HG02840 (cell line): ENCODE results near the gene PID1.
"Not testable (repeated sequence)": the region's sequence is repeated elsewhere in the genome, so short reads cannot be mapped to it uniquely, and the experiment has no call there.

Source experiments
- ATAC-seq: cut with Tn5 transposase; IDR thresholded peaks from one replicate; pipeline ENCODE4 v1.9.1; 2021; ENCODE audit warnings: mild to moderate bottlenecking, moderate library complexity, moderate number of reproducible peaks; ENCODE audit not compliant: unreplicated experiment, low FRiP score

Gene PID1

GRCh38 chr2:229221641-229222040 is 49.4 kb downstream of the PID1 start:
- ATAC-seq, result no peak

- ATAC-seq, result no peak
These were observed 50.8 kb downstream of the PID1 start for GRCh38 chr2:229220254-229220653.

- no peak for ATAC-seq
These were observed 52.7 kb downstream of the PID1 start for GRCh38 chr2:229218329-229218921.

DNA sequence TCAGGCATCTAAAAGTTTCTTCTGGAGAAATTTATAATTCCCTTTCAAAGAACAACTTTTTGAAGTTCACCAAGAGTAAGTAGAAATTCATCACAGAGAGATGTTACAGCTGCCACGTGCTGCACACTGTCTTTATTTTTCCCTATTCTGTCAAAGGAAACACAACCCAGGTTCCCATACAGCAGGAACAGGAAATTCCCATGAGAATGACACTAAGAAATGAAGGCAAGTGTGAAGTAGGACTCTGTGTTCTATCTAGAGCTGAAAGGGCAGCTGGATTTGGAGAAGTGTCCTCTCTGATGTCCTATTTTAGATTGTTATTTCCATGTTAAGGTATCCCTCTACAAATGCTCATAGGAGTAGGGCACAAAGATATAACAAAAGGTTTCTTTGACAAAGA is 58.8 kb downstream of the PID1 start:
- ATAC-seq, result no peak

DNA sequence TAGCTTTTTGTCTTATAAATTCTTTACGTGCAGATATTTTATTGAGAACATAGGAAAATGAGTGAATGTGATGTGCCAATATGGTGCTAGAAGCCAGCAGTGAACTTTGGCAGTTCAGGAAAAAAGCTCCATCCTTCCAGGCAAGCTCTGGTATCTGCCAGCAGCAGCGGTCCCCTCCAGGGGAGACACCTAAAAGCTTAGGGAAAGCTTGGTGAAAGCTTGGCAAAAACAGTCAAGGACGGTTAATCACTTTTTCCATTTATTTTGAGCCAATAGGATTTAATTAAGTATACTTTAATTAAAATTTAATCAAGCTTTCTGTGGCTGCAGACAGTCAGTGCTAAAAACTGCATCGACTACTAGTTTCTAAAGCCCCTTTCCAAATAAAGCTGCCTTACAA is 60.4 kb downstream of the PID1 start:
- ATAC-seq, result no peak

DNA sequence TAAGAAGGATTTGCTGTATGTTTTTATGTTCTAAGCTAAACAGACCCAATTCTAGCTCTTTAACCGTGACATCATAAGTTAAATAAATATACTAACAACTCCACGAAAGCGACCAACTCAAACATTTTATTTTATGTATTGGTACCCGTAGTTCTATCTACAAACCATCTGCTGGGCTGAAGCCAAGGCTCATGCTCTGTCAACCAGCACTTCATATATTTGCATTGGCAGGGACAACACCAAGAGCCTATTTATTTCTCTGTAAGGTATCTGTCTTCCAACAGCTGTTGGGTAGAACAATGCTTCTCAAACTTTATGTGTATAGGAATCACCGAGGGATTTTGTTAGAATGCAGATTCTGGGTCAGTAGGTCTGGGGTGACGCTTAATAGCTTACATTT is 64.5 kb downstream of the PID1 start:
- no peak for ATAC-seq

GRCh38 chr2:229205704-229206103 is 65.4 kb downstream of the PID1 start:
- no peak for ATAC-seq

GRCh38 chr2:229202646-229203045 is 68.4 kb downstream of the PID1 start:
- no peak for ATAC-seq

DNA sequence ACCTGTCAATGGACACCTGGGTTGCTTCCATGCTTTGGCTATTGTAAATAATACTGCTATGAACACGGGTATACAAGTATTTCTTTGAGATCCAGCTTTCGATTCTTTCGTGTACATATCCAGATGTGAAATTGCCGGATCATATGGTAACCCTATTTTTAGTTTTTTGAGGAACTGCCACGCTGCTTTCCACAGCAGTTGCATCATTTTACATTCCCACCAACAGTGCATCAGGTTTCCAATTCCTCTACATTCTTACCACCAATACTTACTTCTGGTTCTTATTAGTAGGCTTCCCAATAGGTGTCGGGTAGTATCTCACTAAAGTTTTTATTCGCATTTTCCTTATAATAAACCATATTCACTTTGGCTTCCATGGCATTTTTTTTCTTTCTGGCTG is 69.6 kb downstream of the PID1 start:
- no peak for ATAC-seq

DNA sequence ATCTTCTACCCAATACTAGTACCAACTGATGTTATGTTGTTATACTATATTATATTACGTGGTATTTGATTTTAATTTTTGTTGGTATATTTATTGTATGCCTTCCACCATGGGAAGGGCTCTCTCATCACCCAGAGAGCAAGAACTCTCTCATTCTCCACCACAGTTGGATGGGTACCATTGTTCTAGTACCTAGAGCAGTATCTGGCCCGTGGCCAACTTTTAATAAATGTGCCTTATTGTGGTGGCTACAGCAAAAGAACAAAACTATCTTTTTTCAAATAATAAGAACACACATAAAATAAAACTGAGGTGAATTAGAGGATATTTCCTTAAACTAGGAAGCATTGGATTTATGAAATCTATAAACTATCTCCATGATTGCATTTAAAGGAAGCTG is 71.8 kb downstream of the PID1 start:
- no peak for ATAC-seq

- ATAC-seq, result no peak
These were observed 74.6 kb downstream of the PID1 start for GRCh38 chr2:229196448-229196847.

GRCh38 chr2:229195346-229195947 is 75.6 kb downstream of the PID1 start:
- ATAC-seq, result no peak

DNA sequence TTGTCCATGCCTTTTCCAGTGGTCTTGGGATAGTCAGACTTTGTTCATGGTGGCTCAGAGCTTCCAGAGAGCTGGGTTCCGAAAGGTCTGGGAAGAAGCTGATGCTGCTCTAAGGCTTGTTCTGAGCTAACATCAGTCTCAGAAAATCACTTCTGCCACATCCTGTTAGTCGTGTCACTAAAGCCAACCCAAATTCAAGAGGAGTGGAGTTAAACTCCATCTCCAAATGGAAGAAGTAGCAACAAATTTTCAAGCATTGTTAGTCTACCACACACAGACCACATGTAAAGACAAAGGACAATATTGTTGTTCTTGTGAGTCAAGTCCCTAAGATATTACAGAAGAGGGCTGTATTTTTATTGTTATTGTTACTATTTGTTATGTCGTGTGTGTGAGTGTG is 77.8 kb downstream of the PID1 start:
- no peak for ATAC-seq

DNA sequence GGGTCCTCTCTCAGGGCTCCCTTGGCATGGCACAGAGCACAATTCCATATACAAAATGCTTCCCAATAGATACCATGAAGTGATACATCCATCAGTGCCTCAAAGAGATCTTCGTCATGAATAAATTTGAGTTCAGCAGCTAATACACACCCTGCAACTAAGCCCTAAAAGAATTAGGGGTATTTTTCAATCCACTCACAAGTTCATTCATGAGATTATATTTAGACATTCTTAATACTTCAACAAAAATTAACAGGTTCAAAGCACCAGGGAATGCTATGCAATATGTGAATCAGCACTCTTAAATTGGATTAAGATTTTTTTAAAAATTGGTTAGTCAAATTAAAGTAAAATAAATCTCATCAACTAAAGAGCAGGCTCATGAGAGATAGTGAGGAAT is 79.7 kb downstream of the PID1 start:
- ATAC-seq, result no peak

- ATAC-seq, result not testable (repeated sequence)
These were observed 84.0 kb downstream of the PID1 start for GRCh38 chr2:229187123-229187522.

DNA sequence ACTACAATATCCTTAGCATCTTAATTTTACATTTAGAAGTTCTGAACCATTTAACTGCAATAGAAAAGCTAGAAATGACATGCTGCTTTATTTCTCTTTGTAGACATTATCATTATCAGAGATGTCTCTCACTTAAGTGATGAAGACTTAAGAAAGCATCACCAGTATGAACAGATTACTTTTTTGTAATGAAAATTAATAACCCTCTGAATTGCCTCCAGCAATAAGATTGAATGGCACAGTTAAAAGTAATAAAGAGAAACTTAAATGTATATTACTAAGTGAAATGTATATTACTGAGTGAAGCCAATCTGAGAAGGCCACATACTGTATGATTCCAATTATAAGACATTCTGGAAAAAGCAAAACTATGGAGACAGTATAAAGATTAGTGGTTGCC is 89.4 kb downstream of the PID1 start:
- no peak for ATAC-seq

GRCh38 chr2:229180658-229181057 is 90.4 kb downstream of the PID1 start:
- no peak for ATAC-seq

- no peak for ATAC-seq
These were observed 91.5 kb downstream of the PID1 start for GRCh38 chr2:229179628-229180027.

DNA sequence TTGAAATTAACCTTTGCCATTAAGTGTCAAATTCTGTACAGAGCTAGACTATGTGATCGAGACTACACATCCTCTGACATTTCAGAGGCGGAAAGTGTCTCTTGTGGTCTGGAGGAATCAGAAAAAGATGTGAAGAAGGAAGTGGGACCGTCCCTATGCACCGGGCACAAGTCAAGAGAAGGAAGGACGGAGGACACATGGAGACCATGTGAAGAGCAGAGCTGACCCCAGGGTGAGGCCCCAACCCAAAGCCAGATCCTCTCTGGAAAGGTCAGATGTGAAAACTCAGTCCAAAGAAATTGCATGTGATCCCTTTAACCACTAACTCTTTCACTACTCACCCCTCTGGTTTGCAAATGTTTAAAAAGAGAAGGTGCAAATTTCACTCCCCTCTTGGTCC is 92.4 kb downstream of the PID1 start:
- no peak for ATAC-seq

DNA sequence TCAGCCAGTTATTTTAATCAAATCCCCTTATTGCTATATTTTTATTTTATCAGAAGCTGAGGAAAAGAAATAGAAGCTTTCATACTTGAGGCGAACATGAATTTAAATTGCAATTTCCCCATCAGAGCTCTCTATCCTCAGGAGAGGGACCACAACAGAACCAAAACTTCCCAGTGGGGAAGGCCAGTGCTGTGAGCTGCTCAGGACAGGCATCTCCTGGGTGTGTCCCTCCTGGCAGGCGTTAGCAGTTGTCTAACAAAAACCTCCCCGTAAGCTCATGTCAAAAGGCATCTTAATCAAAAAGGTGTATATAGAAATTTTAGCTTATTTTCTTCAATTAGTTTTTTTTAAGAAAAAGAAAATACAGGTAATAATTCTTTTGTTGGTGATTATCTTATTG is 93.0 kb downstream of the PID1 start:
- no peak for ATAC-seq

DNA sequence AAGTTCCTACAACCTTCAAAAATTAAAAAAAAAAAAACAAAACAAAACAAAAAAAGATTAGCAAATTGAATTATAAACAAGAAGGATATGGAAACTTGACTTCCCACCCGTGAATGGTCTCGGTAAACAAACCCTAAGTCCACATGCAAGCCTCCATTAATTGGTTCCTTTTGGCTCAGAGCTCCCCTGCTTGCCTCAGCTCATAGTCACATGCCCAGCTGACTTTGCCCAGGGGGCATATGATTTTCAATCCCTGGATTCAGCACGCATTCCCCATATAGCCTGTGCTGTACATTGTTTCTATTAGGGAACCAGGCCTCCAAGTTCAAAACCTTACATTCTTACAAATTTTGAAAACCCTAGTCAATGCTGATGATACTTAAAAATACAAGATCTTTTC is 95.0 kb downstream of the PID1 start:
- no peak for ATAC-seq

DNA sequence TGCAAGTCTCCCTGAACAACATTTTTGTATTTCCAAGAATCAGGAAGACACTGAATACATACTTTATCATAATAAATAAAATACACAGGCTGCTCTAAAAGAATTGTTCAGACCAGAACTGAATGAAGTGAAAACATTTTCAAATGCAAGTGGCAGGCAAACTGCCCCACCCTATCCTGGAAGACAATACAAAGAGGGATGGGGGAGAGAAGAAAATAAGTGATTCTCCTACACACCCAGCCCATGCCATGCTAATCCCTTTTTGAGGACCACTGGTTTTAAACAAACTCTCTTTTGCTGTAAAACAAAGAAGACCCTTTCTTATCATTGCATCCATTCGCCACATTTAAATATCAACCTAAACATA is 95.6 kb downstream of the PID1 start:
- no peak for ATAC-seq
